Activated naive CD4-positive, alpha-beta T cell treated with anti-CD3 and anti-CD28 coated beads, Interleukin-2, amount 50 U/mL, for 24 hours (primary cell): Measurements from ENCODE around the gene NUTM2D.
"Not testable (repeated sequence)": the region's sequence is repeated elsewhere in the genome, so short reads cannot be mapped to it uniquely, and the experiment has no call there.

Source experiments
- H3K27ac Mint-ChIP-seq: one replicate; pipeline ENCODE4 v1.8.0; 2021; ENCODE audit warnings: mild to moderate bottlenecking, mixed read lengths
- H3K27me3 Mint-ChIP-seq: one replicate; pipeline ENCODE4 v1.8.0; 2021; ENCODE audit warnings: mixed read lengths
- H3K36me3 Mint-ChIP-seq: one replicate; pipeline ENCODE4 v1.8.0; 2021; ENCODE audit warnings: mixed read lengths
- H3K4me1 Mint-ChIP-seq: one replicate; pipeline ENCODE4 v1.8.0; 2021; ENCODE audit warnings: mixed read lengths
- H3K4me3 Mint-ChIP-seq: one replicate; pipeline ENCODE4 v1.8.0; 2021; ENCODE audit warnings: mild to moderate bottlenecking, mixed read lengths
- H3K9me3 Mint-ChIP-seq: one replicate; pipeline ENCODE4 v1.8.0; 2021; ENCODE audit warnings: mixed read lengths

The NUTM2D gene

GRCh38 chr10:87345743-87346142, 11.8 kb upstream of the NUTM2D start:
- H3K36me3 Mint-ChIP-seq, H3K27ac Mint-ChIP-seq, H3K4me1 Mint-ChIP-seq, H3K9me3 Mint-ChIP-seq, H3K27me3 Mint-ChIP-seq, H3K4me3 Mint-ChIP-seq: not testable (repeated sequence)

GRCh38 chr10:87350161-87350560, 7.4 kb upstream of the NUTM2D start:
- not testable (repeated sequence) for H3K9me3 Mint-ChIP-seq, H3K36me3 Mint-ChIP-seq, H3K4me3 Mint-ChIP-seq, H3K27me3 Mint-ChIP-seq, H3K27ac Mint-ChIP-seq, H3K4me1 Mint-ChIP-seq

DNA sequence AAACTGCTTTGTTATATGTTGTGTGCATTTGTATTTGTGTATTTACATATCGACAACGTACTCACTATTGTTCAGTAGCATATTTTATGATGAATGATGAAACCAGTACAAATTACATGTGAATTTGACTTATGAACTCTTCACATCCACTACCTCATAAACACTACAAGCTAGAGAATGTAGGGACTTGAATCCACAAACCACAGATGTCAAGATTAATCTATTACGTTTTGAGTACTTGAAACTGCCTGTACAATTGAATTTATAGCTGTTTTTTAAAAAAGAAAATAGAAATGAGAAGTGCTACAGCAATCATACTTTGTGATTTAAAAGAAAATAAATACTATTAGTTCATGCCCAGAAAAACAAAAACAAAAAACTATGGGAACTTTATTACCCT, 4.7 kb upstream of the NUTM2D start:
- H3K4me3 Mint-ChIP-seq, H3K36me3 Mint-ChIP-seq, H3K27me3 Mint-ChIP-seq, H3K4me1 Mint-ChIP-seq, H3K27ac Mint-ChIP-seq, H3K9me3 Mint-ChIP-seq: not testable (repeated sequence)

DNA sequence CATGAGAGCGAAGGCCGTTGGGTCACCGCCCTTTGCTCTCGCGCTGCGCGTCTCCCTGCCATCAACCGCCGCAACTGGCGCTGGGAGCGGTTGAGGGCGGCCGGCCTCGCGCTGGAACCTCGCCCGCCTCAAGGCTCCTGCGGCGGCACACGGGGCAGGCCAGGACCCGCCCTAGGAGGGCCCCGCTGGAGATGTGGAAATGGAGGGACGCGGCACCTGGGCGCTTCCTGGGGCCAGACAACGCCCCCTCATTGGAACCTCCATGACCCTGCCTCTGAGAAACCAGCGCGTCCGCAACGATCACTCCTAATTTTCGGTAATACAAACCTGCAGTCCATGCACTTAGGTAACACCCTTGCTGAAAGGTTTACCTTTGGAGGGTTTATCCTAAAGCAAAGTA, 2.4 kb upstream of the NUTM2D start:
- not testable (repeated sequence) for H3K4me3 Mint-ChIP-seq, H3K4me1 Mint-ChIP-seq, H3K36me3 Mint-ChIP-seq, H3K9me3 Mint-ChIP-seq, H3K27ac Mint-ChIP-seq, H3K27me3 Mint-ChIP-seq

GRCh38 chr10:87358159-87358558, 615 bp downstream of the NUTM2D start:
- H3K4me3 Mint-ChIP-seq, H3K9me3 Mint-ChIP-seq, H3K27ac Mint-ChIP-seq, H3K27me3 Mint-ChIP-seq, H3K36me3 Mint-ChIP-seq, H3K4me1 Mint-ChIP-seq: not testable (repeated sequence)

DNA sequence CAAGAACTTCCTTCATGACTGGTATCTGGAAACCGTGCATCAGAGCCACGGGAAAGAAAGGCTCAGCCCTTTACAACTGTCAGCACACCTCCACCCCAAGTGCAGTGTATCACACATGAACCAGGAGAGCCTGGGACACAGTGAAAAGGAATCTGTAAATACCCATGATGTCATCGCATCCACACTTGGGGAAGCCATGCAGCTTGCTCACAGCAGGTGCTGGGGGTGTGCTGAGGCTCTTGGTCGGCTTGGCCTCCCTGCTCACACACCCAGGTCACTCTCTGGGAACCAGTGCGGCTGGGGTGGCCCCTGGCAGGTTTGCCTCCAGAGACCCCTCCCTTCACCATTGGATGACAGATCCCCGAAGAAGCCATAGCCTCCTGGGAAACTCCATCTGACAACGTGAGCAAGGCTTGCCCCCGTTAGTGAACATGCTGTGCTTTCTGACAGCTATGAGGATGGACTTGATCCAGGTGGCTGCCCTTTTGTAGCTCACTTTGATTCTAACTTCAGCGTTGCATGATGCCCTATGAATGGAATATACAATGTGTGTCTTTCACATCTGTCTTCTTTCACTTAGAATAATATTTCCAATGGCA, 12.1 kb downstream of the NUTM2D start:
- H3K4me1 Mint-ChIP-seq, H3K36me3 Mint-ChIP-seq, H3K27ac Mint-ChIP-seq, H3K4me3 Mint-ChIP-seq, H3K27me3 Mint-ChIP-seq, H3K9me3 Mint-ChIP-seq: not testable (repeated sequence)

DNA sequence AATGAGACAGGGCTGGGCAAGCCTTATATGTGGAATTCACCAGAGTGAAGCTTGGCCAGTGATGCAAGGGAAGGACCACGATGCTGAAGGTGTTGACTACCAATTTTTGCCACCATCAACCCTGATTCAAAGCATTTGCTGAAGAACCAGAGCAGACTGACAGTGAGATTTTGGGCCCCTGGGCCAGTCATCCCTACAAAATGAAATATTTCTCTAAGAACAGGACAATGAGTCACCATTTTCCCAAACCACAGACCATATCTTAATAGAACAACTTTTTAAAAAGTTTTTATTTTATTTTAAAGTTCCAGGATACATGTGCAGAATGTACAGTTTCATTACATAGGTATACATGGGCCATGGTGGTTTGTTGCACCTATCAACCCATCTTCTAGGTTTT, 16.5 kb downstream of the NUTM2D start:
- not testable (repeated sequence) for H3K27ac Mint-ChIP-seq, H3K4me3 Mint-ChIP-seq, H3K9me3 Mint-ChIP-seq, H3K36me3 Mint-ChIP-seq, H3K27me3 Mint-ChIP-seq, H3K4me1 Mint-ChIP-seq

DNA sequence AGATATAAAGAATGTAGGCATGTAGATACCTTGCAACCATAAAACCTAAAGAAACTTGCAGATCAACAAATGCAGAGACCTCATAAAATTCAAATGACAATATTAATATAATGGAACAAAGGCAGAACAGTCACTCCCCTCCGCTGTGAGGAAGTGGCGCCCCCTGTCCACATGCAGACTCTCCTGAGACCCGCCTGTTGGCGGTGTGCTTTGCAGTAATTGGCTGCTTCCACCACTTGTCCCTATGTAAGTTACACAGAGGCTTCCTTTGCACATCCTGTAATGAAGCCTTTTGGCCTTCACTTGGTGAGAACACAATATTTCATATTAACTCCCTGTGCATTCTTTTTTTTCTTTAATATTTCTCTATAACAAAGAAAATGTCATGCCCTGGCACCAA, 21.6 kb downstream of the NUTM2D start:
- not testable (repeated sequence) for H3K27me3 Mint-ChIP-seq, H3K36me3 Mint-ChIP-seq, H3K4me3 Mint-ChIP-seq, H3K27ac Mint-ChIP-seq, H3K4me1 Mint-ChIP-seq, H3K9me3 Mint-ChIP-seq

GRCh38 chr10:87383149-87383857, 25.8 kb downstream of the NUTM2D start:
- not testable (repeated sequence) for H3K27ac Mint-ChIP-seq, H3K4me3 Mint-ChIP-seq, H3K9me3 Mint-ChIP-seq, H3K4me1 Mint-ChIP-seq, H3K36me3 Mint-ChIP-seq, H3K27me3 Mint-ChIP-seq

- H3K27me3 Mint-ChIP-seq, H3K4me3 Mint-ChIP-seq, H3K36me3 Mint-ChIP-seq, H3K4me1 Mint-ChIP-seq, H3K27ac Mint-ChIP-seq, H3K9me3 Mint-ChIP-seq: not testable (repeated sequence)
Observed at GRCh38 chr10:87384283-87384682, 26.7 kb downstream of the NUTM2D start.

- not testable (repeated sequence) for H3K27me3 Mint-ChIP-seq, H3K9me3 Mint-ChIP-seq, H3K4me1 Mint-ChIP-seq, H3K36me3 Mint-ChIP-seq, H3K4me3 Mint-ChIP-seq, H3K27ac Mint-ChIP-seq
Observed at GRCh38 chr10:87385762-87386360, 28.3 kb downstream of the NUTM2D start.

DNA sequence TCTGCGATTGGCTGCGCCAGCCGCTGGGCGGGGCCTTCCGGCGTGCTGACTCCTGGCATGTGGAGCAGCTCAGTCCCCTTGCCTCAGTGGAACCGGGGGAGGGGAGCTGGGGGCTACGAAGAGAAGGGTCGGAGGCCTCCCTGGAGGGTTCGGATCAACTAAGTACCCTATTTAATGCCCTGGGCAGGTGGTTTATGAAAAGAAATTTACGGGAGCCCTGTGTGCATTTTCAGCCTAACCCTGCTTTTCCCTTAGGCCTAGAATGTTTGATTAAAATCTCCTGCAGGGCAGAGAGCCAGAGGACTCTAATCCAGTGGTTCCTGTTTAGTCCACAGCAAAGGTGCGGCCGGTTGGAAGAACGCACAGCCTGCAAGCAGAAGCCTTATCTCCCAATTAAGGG, 33.8 kb downstream of the NUTM2D start:
- not testable (repeated sequence) for H3K27ac Mint-ChIP-seq, H3K36me3 Mint-ChIP-seq, H3K4me1 Mint-ChIP-seq, H3K9me3 Mint-ChIP-seq, H3K4me3 Mint-ChIP-seq, H3K27me3 Mint-ChIP-seq

DNA sequence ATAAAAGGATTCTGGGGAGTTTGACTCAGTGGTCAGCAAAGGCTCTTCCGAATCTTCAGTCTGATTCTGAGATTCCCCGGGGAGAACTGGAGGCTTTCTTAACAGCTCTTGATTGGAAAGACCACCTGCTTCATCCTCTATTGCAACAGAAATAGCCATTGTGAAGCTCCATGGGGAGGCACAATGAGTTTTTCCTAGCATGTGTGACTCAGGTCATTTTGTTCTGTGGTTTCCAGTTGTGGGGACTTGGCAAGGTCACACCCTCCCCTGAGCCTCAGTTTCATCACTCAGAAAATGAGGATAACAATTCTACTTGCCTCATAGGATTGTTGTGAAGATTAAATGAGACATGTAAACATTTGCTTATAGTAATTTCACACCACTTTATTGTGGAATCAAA, 38.7 kb downstream of the NUTM2D start:
- H3K27me3 Mint-ChIP-seq, H3K36me3 Mint-ChIP-seq, H3K27ac Mint-ChIP-seq, H3K9me3 Mint-ChIP-seq, H3K4me3 Mint-ChIP-seq, H3K4me1 Mint-ChIP-seq: not testable (repeated sequence)

DNA sequence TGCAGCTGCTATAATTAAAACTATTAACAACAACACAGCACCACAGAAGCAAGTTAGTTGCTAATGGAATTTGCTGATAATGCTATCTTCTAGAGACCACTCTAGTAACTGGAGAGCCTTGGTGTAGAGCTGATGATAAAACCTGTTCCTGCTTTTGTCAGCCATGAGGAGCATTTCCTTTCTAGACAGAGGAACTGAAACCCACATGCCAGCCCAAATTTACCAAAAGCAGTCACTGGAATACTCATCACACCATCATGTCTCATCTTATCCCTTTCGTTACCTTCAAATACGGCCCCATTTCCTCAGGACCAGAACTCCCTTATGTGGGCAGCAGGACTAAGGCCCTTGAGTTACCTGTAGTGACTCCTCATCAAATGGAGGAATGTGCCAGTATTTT, 40.9 kb downstream of the NUTM2D start:
- H3K27ac Mint-ChIP-seq, H3K9me3 Mint-ChIP-seq, H3K4me3 Mint-ChIP-seq, H3K27me3 Mint-ChIP-seq, H3K4me1 Mint-ChIP-seq, H3K36me3 Mint-ChIP-seq: not testable (repeated sequence)

DNA sequence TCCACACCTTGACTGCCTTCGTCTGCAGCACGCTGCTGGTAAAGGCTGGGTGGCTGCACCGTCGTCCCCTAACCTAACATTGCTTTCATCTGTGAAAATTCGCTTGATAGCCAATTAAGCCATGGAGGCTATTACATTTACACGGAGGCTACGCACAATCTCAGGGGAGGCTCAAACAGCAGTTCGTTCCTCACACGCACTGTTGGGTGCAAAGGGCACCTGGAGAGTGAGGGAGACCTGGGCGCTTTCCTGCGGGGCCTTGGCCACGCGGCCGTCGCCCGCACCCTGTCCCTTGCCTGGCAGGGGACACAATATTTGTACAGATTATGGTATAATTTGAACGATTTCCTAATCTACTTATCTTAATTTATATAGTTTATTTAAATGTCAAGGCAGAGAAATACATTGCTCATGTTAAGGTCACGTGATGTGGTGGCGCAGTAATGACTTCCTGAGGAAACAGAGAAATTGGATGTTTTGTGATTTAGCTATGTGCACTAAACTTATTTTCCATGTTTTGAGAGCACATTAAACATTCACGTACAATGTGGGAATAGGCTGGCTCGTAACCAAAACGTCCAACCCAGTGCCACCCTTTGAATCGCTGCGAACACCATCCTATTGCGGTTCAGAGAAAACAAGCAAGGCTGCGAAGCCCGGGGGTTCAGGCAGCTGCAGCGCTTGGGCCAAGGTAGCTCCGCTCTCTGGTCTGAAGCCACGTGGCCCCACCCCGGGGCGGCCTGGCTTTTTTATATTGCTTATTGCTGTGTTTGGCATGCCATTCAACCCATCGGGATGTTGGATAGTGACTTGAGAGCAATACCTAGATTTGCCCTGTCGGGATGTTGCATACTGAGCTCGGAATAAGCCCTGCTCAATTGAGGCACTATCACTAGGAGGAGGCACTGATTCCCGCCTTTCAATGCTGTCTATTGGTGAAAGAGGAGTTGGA, 50.2 kb downstream of the NUTM2D start:
- not testable (repeated sequence) for H3K27ac Mint-ChIP-seq, H3K4me1 Mint-ChIP-seq, H3K9me3 Mint-ChIP-seq, H3K27me3 Mint-ChIP-seq, H3K36me3 Mint-ChIP-seq
- H3K4me3 Mint-ChIP-seq = peak overlapping the region; percentile 60

GRCh38 chr10:87413921-87414320, 56.4 kb downstream of the NUTM2D start:
- not testable (repeated sequence) for H3K4me3 Mint-ChIP-seq, H3K36me3 Mint-ChIP-seq, H3K27ac Mint-ChIP-seq, H3K9me3 Mint-ChIP-seq, H3K4me1 Mint-ChIP-seq
- peaks cover 13% of the 10 kb centered on the region for H3K27me3 Mint-ChIP-seq
